ENCODE results near the gene SYT14. TPM values are rescaled to one million over a fixed set of nuclear protein-coding genes. Genes with fewer than 3 reads are reported as not detected.
"Not testable (repeated sequence)": the region's sequence is repeated elsewhere in the genome, so short reads cannot be mapped to it uniquely, and the experiment has no call there.

The SYT14 gene
- total RNA-seq, 2 donors from 2014 or later = 6.2 to 7.1 TPM

- Mint-ChIP-seq H3K36me3 (ENCODE audit: low read depth) (peaks cover 7% of the 10 kb centered on the region), H3K9me3 (no peaks in the 10 kb centered on the region), H3K27me3 (ENCODE audit: insufficient read depth) (no peaks in the 10 kb centered on the region), H3K4me3 (no peak overlapping the region), H3K27ac (no peak overlapping the region), H3K4me1 (no peaks in the 10 kb centered on the region)
- Histone ChIP-seq H3K9ac (ENCODE audit: extremely low read depth, low read length, poor library complexity, severe bottlenecking) (no peak overlapping the region), H3K9me3 (ENCODE audit: control insufficient read depth, low read length) (no peaks in the 10 kb centered on the region), H3K27me3 (ENCODE audit: control insufficient read depth, insufficient read depth, low read length, poor library complexity, severe bottlenecking) (no peaks in the 10 kb centered on the region), H3K36me3 (ENCODE audit: control insufficient read depth, insufficient read depth, low read length) (no peaks in the 10 kb centered on the region), H3K4me3 (ENCODE audit: low read length) (no peak overlapping the region), H3K27ac (ENCODE audit: low read depth, low read length) (no peak overlapping the region), H3K4me1 (ENCODE audit: control insufficient read depth, insufficient read depth, low read length) (no peaks in the 10 kb centered on the region)
- no peak for DNase-seq
- WGBS, 2 experiments (ENCODE audit: insufficient coverage in 1 of 2, insufficient read length in 1 of 2) = 95 to 100% methylated on average over 1 of the region's 1 CpG
- no peak for TF ChIP-seq CTCF (conservative IDR thresholded peaks at IDR 0.05)
These were observed 161.9 kb downstream of the SYT14 start for GRCh38 chr1:210099921-210100320.

- no peaks in the 10 kb centered on the region for H3K27me3 ChIP-seq (ENCODE audit: control insufficient read depth, insufficient read depth, low read length, poor library complexity, severe bottlenecking)
- no peaks in the 10 kb centered on the region for H3K27me3 Mint-ChIP-seq (ENCODE audit: insufficient read depth)
- no peak overlapping the region for H3K9ac ChIP-seq (ENCODE audit: extremely low read depth, low read length, poor library complexity, severe bottlenecking)
- no peaks in the 10 kb centered on the region for H3K4me1 Mint-ChIP-seq
- no peaks in the 10 kb centered on the region for H3K9me3 ChIP-seq (ENCODE audit: control insufficient read depth, low read length)
- H3K4me3 Mint-ChIP-seq = no peak overlapping the region
- TF ChIP-seq CTCF (conservative IDR thresholded peaks at IDR 0.05) = no peak
- H3K9me3 Mint-ChIP-seq = peaks cover 7% of the 10 kb centered on the region
- peaks cover 9% of the 10 kb centered on the region for H3K36me3 Mint-ChIP-seq (ENCODE audit: low read depth)
- no peak overlapping the region for H3K27ac ChIP-seq (ENCODE audit: low read depth, low read length)
- no peak overlapping the region for H3K27ac Mint-ChIP-seq
- H3K4me1 ChIP-seq (ENCODE audit: control insufficient read depth, insufficient read depth, low read length) = no peaks in the 10 kb centered on the region
- no peak overlapping the region for H3K4me3 ChIP-seq (ENCODE audit: low read length)
- H3K36me3 ChIP-seq (ENCODE audit: control insufficient read depth, insufficient read depth, low read length) = no peaks in the 10 kb centered on the region
- WGBS, 2 experiments (ENCODE audit: insufficient coverage in 1 of 2, insufficient read length in 1 of 2) = 100% methylated on average over 1 to 2 of the region's 2 CpGs
- DNase-seq = no peak
These were observed 166.1 kb downstream of the SYT14 start for GRCh38 chr1:210104103-210104502.

- 75 to 100% methylated on average over 5 to 9 of the region's 9 CpGs for WGBS, 2 experiments (ENCODE audit: insufficient coverage in 1 of 2, insufficient read length in 1 of 2)
- Mint-ChIP-seq H3K9me3 (peaks cover 12% of the 10 kb centered on the region), H3K36me3 (ENCODE audit: low read depth) (peaks cover 18% of the 10 kb centered on the region)
- not testable (repeated sequence) for H3K4me3 ChIP-seq (ENCODE audit: low read length); DNase-seq; H3K4me1 ChIP-seq (ENCODE audit: control insufficient read depth, insufficient read depth, low read length); H3K4me3 Mint-ChIP-seq; H3K27me3 Mint-ChIP-seq (ENCODE audit: insufficient read depth); H3K27me3 ChIP-seq (ENCODE audit: control insufficient read depth, insufficient read depth, low read length, poor library complexity, severe bottlenecking); H3K27ac ChIP-seq (ENCODE audit: low read depth, low read length); H3K36me3 ChIP-seq (ENCODE audit: control insufficient read depth, insufficient read depth, low read length); H3K27ac Mint-ChIP-seq; H3K9ac ChIP-seq (ENCODE audit: extremely low read depth, low read length, poor library complexity, severe bottlenecking); H3K4me1 Mint-ChIP-seq; H3K9me3 ChIP-seq (ENCODE audit: control insufficient read depth, low read length)
These were observed 174.9 kb downstream of the SYT14 start for GRCh38 chr1:210112906-210113305.

GRCh38 chr1:210117198-210117597, 179.2 kb downstream of the SYT14 start:
- no peak overlapping the region for H3K4me3 ChIP-seq (ENCODE audit: low read length)
- H3K4me1 ChIP-seq (ENCODE audit: control insufficient read depth, insufficient read depth, low read length) = no peaks in the 10 kb centered on the region
- no peaks in the 10 kb centered on the region for H3K27me3 ChIP-seq (ENCODE audit: control insufficient read depth, insufficient read depth, low read length, poor library complexity, severe bottlenecking)
- no peaks in the 10 kb centered on the region for H3K36me3 Mint-ChIP-seq (ENCODE audit: low read depth)
- no peak overlapping the region for H3K9ac ChIP-seq (ENCODE audit: extremely low read depth, low read length, poor library complexity, severe bottlenecking)
- H3K27ac ChIP-seq (ENCODE audit: low read depth, low read length) = no peak overlapping the region
- H3K4me3 Mint-ChIP-seq = no peak overlapping the region
- peaks cover 3% of the 10 kb centered on the region for H3K4me1 Mint-ChIP-seq
- H3K9me3 ChIP-seq (ENCODE audit: control insufficient read depth, low read length) = no peaks in the 10 kb centered on the region
- no peak for DNase-seq
- no peaks in the 10 kb centered on the region for H3K36me3 ChIP-seq (ENCODE audit: control insufficient read depth, insufficient read depth, low read length)
- H3K27me3 Mint-ChIP-seq (ENCODE audit: insufficient read depth) = no peaks in the 10 kb centered on the region
- H3K27ac Mint-ChIP-seq = no peak overlapping the region
- no peaks in the 10 kb centered on the region for H3K9me3 Mint-ChIP-seq
- TF ChIP-seq CTCF (conservative IDR thresholded peaks at IDR 0.05) = no peak
